GM12878 (cell line): ENCODE measurements around the gene PRDM12. TPM values are rescaled to one million over a fixed set of nuclear protein-coding genes. Genes with fewer than 3 reads are reported as not detected.
A peak's percentile ranks its signal among the peaks of the same experiment; 100 is the strongest.

Experiments used
- ASH2L ChIP-seq: fragments of 300-600, 200-600 bp; sonication (generic); IDR thresholded peaks from 2 replicates; pipeline ENCODE4 v1.6.1; 2017; ENCODE audit warnings: low read depth, mild to moderate bottlenecking, borderline replicate concordance
- KAT2A ChIP-seq: conservative IDR thresholded peaks from 2 replicates; pipeline ENCODE4 v1.6.1; 2011; ENCODE audit warnings: low read depth, low read length; ENCODE audit not compliant: control insufficient read depth
- NFIC ChIP-seq: IDR thresholded peaks from 2 replicates; pipeline ENCODE4 v1.6.1; 2012; ENCODE audit warnings: low read depth, mild to moderate bottlenecking, inconsistent platforms, low read length, moderate library complexity
- NFXL1 ChIP-seq: fragments of 450-650 bp; IDR thresholded peaks from 2 replicates; pipeline ENCODE4 v1.6.1; 2017; ENCODE audit warnings: antibody characterized with exemption, mild to moderate bottlenecking, borderline replicate concordance
- PAX8 ChIP-seq: fragments of 450-650 bp; IDR thresholded peaks from 2 replicates; pipeline ENCODE4 v1.6.1; 2017; ENCODE audit warnings: mild to moderate bottlenecking, moderate library complexity
- SIN3A ChIP-seq: IDR thresholded peaks from 2 replicates; pipeline ENCODE4 v1.6.1; 2012; ENCODE audit warnings: low read depth, low read length, improper control_type of control experiment
- SIX5 ChIP-seq: IDR thresholded peaks from 2 replicates; pipeline ENCODE4 v1.6.1; 2011; ENCODE audit warnings: mild to moderate bottlenecking, low read depth, low read length, moderate library complexity; ENCODE audit not compliant: severe bottlenecking
- SMARCA5 ChIP-seq: fragments of 450-650 bp; IDR thresholded peaks from 2 replicates; pipeline ENCODE4 v1.6.1; 2017; ENCODE audit warnings: mild to moderate bottlenecking
- SRF ChIP-seq, 2 experiments: IDR thresholded peaks; 2 replicates each; pipeline ENCODE4 v1.6.1; 2011; ENCODE audit warnings: low read depth in 2 of 2, low read length in 2 of 2, mild to moderate bottlenecking in 1 of 2, moderate library complexity in 1 of 2
- SUZ12 ChIP-seq: fragments of 200-600 bp; sonication (generic); IDR thresholded peaks from one replicate; pipeline ENCODE4 v1.6.1; 2018; ENCODE audit warnings: antibody characterized with exemption, mild to moderate bottlenecking; ENCODE audit not compliant: unreplicated experiment
- YBX1 ChIP-seq: fragments of 450-650 bp; IDR thresholded peaks from 2 replicates; pipeline ENCODE4 v1.6.1; 2016; ENCODE audit warnings: antibody characterized with exemption
- ZNF622 ChIP-seq: fragments of 450-650 bp; IDR thresholded peaks from 2 replicates; pipeline ENCODE4 v1.6.1; 2017; ENCODE audit warnings: mild to moderate bottlenecking, inconsistent platforms
- polyA plus RNA-seq, 11 experiments: library from polyadenylated mRNA; depleted of rRNA in 4 of 11; unstranded in 6 of 11; stranded (reverse) in 5 of 11; fragments of >200 nt; fragmentation: Nextera tagmentation in 4 of 11; fragmentation: Illumina TruSeq in 1 of 11; extraction: Ambion mirVana in 4 of 11; extraction: Trizol in 1 of 11; gene quantifications; 1 replicate in 1 of 11; 2 replicates in 10 of 11; pipeline versions ENCODE4 v1.2.1 to v1.2.3, GENCODE V29; 2011 to 2016; ENCODE audit warnings: inconsistent platforms in 2 of 11, missing spikeins in 2 of 11, low read depth in 1 of 11
- total RNA-seq, 4 experiments: library from RNA; depleted of rRNA in 3 of 4; stranded (reverse); fragments of >200 nt in 3 of 4; fragmentation: Illumina TruSeq in 1 of 4; extraction: Trizol in 1 of 4; gene quantifications; 2 replicates each; pipeline versions ENCODE4 v1.2.1 to v1.2.3, GENCODE V29; 2013 to 2021
- TF ChIP-seq, protein P1 (sequence below): fragments of 150-350 bp; IDR thresholded peaks from 2 replicates; pipeline ENCODE4 v1.6.1; 2014; ENCODE audit warnings: mild to moderate bottlenecking, low read depth, low read length
- TF ChIP-seq, protein P2 (sequence below): fragments of 450-650 bp; IDR thresholded peaks from 2 replicates; pipeline ENCODE4 v1.6.1; 2014; ENCODE audit warnings: mild to moderate bottlenecking
- TF ChIP-seq, protein P3 (sequence below): fragments of 450-650 bp; formaldehyde crosslinking; IDR thresholded peaks from 2 replicates; pipeline ENCODE4 v1.4.0; 2020; ENCODE audit warnings: mild to moderate bottlenecking, moderate library complexity
- TF ChIP-seq, protein P4 (sequence below): fragments of 450-650 bp; IDR thresholded peaks from 2 replicates; pipeline ENCODE4 v1.6.1; 2016; ENCODE audit warnings: mild to moderate bottlenecking, moderate library complexity, borderline replicate concordance
- TF ChIP-seq, protein P5 (sequence below): fragments of 450-650 bp; conservative IDR thresholded peaks from 2 replicates; pipeline ENCODE4 v1.6.1; 2017; ENCODE audit warnings: mild to moderate bottlenecking, moderate library complexity

Gene PRDM12
- total and polyA plus RNA-seq, 10 of the 15 experiments (the other 5 are each of a cell fraction or from before 2014, with no cell fraction given): not detected

DNA sequence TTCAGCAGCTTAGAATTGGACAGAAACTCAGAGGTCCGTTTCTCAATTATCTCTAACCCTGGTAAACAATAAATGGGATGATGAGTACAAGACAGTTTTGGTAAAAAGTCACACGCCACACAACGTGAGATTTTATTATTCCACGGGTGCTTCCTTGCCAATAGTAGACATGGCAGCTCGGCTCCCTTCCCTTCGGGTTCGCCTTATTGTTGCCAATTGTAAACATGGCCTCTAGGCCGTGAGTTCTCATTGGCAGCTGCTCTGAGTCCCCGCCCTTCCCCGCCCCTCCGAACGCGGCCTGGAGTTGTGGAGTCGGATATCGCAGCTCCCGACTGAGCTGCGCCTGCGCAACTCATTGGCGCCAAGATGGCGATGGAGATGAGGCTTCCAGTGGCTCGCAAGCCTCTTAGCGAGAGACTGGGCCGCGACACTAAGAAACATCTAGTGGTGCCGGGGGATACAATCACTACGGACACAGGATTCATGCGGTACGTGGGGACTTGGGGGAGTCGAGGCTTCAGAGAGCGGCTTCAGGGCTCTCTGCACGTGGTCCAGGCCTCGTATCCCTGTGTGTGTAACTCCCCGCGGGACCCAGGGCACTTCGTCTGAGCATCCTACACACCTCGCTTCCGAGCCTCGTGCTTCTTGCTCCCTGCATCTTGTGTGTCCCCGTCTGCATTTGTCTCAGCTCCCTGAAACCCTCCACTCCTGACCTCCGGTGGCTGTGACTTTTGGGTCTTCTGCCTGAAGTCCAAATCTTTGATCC is 29.2 kb downstream of the PRDM12 start, which contains the start of gene EXOSC2 (continued):
- no peak for TF ChIP-seq SRF (IDR thresholded peaks at IDR 0.05; ENCODE audit: low read depth in 2 of 2, low read length in 2 of 2)
- TF ChIP-seq, protein P1, sequence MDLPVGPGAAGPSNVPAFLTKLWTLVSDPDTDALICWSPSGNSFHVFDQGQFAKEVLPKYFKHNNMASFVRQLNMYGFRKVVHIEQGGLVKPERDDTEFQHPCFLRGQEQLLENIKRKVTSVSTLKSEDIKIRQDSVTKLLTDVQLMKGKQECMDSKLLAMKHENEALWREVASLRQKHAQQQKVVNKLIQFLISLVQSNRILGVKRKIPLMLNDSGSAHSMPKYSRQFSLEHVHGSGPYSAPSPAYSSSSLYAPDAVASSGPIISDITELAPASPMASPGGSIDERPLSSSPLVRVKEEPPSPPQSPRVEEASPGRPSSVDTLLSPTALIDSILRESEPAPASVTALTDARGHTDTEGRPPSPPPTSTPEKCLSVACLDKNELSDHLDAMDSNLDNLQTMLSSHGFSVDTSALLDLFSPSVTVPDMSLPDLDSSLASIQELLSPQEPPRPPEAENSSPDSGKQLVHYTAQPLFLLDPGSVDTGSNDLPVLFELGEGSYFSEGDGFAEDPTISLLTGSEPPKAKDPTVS: 0 out of 2 replicates have a peak, but pooled peaks have one; percentile 8
- no peak for TF ChIP-seq ASH2L
- TF ChIP-seq, protein P2, sequence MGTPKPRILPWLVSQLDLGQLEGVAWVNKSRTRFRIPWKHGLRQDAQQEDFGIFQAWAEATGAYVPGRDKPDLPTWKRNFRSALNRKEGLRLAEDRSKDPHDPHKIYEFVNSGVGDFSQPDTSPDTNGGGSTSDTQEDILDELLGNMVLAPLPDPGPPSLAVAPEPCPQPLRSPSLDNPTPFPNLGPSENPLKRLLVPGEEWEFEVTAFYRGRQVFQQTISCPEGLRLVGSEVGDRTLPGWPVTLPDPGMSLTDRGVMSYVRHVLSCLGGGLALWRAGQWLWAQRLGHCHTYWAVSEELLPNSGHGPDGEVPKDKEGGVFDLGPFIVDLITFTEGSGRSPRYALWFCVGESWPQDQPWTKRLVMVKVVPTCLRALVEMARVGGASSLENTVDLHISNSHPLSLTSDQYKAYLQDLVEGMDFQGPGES: no peak
- peak; percentile 73 for TF ChIP-seq SIX5
- no peak for TF ChIP-seq PAX8
- TF ChIP-seq, protein P3, sequence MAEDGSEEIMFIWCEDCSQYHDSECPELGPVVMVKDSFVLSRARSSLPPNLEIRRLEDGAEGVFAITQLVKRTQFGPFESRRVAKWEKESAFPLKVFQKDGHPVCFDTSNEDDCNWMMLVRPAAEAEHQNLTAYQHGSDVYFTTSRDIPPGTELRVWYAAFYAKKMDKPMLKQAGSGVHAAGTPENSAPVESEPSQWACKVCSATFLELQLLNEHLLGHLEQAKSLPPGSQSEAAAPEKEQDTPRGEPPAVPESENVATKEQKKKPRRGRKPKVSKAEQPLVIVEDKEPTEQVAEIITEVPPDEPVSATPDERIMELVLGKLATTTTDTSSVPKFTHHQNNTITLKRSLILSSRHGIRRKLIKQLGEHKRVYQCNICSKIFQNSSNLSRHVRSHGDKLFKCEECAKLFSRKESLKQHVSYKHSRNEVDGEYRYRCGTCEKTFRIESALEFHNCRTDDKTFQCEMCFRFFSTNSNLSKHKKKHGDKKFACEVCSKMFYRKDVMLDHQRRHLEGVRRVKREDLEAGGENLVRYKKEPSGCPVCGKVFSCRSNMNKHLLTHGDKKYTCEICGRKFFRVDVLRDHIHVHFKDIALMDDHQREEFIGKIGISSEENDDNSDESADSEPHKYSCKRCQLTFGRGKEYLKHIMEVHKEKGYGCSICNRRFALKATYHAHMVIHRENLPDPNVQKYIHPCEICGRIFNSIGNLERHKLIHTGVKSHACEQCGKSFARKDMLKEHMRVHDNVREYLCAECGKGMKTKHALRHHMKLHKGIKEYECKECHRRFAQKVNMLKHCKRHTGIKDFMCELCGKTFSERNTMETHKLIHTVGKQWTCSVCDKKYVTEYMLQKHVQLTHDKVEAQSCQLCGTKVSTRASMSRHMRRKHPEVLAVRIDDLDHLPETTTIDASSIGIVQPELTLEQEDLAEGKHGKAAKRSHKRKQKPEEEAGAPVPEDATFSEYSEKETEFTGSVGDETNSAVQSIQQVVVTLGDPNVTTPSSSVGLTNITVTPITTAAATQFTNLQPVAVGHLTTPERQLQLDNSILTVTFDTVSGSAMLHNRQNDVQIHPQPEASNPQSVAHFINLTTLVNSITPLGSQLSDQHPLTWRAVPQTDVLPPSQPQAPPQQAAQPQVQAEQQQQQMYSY: no peak
- TF ChIP-seq SIN3A: no peak
- TF ChIP-seq NFIC: no peak
- TF ChIP-seq YBX1: no peak
- TF ChIP-seq, protein P4, sequence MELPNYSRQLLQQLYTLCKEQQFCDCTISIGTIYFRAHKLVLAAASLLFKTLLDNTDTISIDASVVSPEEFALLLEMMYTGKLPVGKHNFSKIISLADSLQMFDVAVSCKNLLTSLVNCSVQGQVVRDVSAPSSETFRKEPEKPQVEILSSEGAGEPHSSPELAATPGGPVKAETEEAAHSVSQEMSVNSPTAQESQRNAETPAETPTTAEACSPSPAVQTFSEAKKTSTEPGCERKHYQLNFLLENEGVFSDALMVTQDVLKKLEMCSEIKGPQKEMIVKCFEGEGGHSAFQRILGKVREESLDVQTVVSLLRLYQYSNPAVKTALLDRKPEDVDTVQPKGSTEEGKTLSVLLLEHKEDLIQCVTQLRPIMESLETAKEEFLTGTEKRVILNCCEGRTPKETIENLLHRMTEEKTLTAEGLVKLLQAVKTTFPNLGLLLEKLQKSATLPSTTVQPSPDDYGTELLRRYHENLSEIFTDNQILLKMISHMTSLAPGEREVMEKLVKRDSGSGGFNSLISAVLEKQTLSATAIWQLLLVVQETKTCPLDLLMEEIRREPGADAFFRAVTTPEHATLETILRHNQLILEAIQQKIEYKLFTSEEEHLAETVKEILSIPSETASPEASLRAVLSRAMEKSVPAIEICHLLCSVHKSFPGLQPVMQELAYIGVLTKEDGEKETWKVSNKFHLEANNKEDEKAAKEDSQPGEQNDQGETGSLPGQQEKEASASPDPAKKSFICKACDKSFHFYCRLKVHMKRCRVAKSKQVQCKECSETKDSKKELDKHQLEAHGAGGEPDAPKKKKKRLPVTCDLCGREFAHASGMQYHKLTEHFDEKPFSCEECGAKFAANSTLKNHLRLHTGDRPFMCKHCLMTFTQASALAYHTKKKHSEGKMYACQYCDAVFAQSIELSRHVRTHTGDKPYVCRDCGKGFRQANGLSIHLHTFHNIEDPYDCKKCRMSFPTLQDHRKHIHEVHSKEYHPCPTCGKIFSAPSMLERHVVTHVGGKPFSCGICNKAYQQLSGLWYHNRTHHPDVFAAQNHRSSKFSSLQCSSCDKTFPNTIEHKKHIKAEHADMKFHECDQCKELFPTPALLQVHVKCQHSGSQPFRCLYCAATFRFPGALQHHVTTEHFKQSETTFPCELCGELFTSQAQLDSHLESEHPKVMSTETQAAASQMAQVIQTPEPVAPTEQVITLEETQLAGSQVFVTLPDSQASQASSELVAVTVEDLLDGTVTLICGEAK: peak; percentile 54; the same call in 1 of the 2 replicates
- no peak for TF ChIP-seq KAT2A
- TF ChIP-seq NFXL1: no peak
- no peak for TF ChIP-seq SUZ12
- peak; percentile 26; the same call in 1 of the 2 replicates for TF ChIP-seq SMARCA5
- no peak for TF ChIP-seq ZNF622
- TF ChIP-seq, protein P5, sequence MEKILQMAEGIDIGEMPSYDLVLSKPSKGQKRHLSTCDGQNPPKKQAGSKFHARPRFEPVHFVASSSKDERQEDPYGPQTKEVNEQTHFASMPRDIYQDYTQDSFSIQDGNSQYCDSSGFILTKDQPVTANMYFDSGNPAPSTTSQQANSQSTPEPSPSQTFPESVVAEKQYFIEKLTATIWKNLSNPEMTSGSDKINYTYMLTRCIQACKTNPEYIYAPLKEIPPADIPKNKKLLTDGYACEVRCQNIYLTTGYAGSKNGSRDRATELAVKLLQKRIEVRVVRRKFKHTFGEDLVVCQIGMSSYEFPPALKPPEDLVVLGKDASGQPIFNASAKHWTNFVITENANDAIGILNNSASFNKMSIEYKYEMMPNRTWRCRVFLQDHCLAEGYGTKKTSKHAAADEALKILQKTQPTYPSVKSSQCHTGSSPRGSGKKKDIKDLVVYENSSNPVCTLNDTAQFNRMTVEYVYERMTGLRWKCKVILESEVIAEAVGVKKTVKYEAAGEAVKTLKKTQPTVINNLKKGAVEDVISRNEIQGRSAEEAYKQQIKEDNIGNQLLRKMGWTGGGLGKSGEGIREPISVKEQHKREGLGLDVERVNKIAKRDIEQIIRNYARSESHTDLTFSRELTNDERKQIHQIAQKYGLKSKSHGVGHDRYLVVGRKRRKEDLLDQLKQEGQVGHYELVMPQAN: peak; percentile 85
